HuH-7 (cell line): ENCODE measurements around the gene SREBF2.

Source experiments
- DNase-seq: peaks from one replicate; pipeline ENCODE4 v3.0.0; 2011; ENCODE audit warnings: low spot score

SREBF2 gene

GRCh38 chr22:41908411-41909309, 75.8 kb downstream of the SREBF2 start:
- DNase-seq, result no peak

- DNase-seq, result no peak
Measured at GRCh38 chr22:41909310-41910049, 76.6 kb downstream of the SREBF2 start.

- DNase-seq, result no peak
Measured at GRCh38 chr22:41910050-41911000, 77.4 kb downstream of the SREBF2 start.

- DNase-seq, result no peak
Measured at GRCh38 chr22:41911001-41911611, 78.2 kb downstream of the SREBF2 start.

- no peak for DNase-seq
Measured at GRCh38 chr22:41912338-41913039, 79.6 kb downstream of the SREBF2 start.

GRCh38 chr22:41913040-41913719, 80.3 kb downstream of the SREBF2 start:
- no peak for DNase-seq

- peak; percentile 53 for DNase-seq
Measured at GRCh38 chr22:41913842-41914534, 81.1 kb downstream of the SREBF2 start.

- peak; percentile 74 for DNase-seq
Measured at GRCh38 chr22:41914611-41915034, 81.7 kb downstream of the SREBF2 start.

- DNase-seq, result peak; percentile 83
Measured at GRCh38 chr22:41915035-41915785, 82.3 kb downstream of the SREBF2 start, which contains the start of gene SHISA8. Gene SHISA8 (minus strand): TSS chr22:41915074. CDS start chr22:41914667, 407 bp downstream.

GRCh38 chr22:41915786-41916493, 83.0 kb downstream of the SREBF2 start:
- DNase-seq, result no peak

- DNase-seq, result no peak
Measured at GRCh38 chr22:41916745-41917358, 83.9 kb downstream of the SREBF2 start.

- no peak for DNase-seq
Measured at GRCh38 chr22:41917375-41917902, 84.5 kb downstream of the SREBF2 start.

- no peak for DNase-seq
Measured at GRCh38 chr22:41917903-41918791, 85.2 kb downstream of the SREBF2 start.

- DNase-seq, result no peak
Measured at GRCh38 chr22:41919357-41920224, 86.7 kb downstream of the SREBF2 start.

GRCh38 chr22:41920271-41920976, 87.5 kb downstream of the SREBF2 start:
- no peak for DNase-seq
